ENCODE measurements around the gene CHN2.

- TF ChIP-seq, protein P1, sequence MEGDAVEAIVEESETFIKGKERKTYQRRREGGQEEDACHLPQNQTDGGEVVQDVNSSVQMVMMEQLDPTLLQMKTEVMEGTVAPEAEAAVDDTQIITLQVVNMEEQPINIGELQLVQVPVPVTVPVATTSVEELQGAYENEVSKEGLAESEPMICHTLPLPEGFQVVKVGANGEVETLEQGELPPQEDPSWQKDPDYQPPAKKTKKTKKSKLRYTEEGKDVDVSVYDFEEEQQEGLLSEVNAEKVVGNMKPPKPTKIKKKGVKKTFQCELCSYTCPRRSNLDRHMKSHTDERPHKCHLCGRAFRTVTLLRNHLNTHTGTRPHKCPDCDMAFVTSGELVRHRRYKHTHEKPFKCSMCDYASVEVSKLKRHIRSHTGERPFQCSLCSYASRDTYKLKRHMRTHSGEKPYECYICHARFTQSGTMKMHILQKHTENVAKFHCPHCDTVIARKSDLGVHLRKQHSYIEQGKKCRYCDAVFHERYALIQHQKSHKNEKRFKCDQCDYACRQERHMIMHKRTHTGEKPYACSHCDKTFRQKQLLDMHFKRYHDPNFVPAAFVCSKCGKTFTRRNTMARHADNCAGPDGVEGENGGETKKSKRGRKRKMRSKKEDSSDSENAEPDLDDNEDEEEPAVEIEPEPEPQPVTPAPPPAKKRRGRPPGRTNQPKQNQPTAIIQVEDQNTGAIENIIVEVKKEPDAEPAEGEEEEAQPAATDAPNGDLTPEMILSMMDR (IDR thresholded peaks at IDR 0.05), result no peak
- no peak for TF ChIP-seq JUN (IDR thresholded peaks at IDR 0.05)
- TF ChIP-seq BHLHE40 (IDR thresholded peaks at IDR 0.05; ENCODE audit: low read depth, low read length), result no peak
- no peak for TF ChIP-seq ZNF302 (CRISPR knock-in tag; IDR thresholded peaks at IDR 0.05)
- no peak for TF ChIP-seq POLR2AphosphoS2 (conservative IDR thresholded peaks at IDR 0.05; ENCODE audit: low read length)
- TF ChIP-seq, protein P2, sequence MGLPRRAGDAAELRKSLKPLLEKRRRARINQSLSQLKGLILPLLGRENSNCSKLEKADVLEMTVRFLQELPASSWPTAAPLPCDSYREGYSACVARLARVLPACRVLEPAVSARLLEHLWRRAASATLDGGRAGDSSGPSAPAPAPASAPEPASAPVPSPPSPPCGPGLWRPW (IDR thresholded peaks at IDR 0.05), result no peak
- no peak for TF ChIP-seq MAFK (IDR thresholded peaks at IDR 0.05; ENCODE audit: partially characterized antibody)
- TF ChIP-seq MAX (IDR thresholded peaks at IDR 0.05), result no peak
- TF ChIP-seq POLR2A (IDR thresholded peaks at IDR 0.05; ENCODE audit: low read length), result no peak
- TF ChIP-seq ZFP36 (IDR thresholded peaks at IDR 0.05; ENCODE audit: borderline replicate concordance, partially characterized antibody), result no peak
Observed at GRCh38 chr7:29230871-29231345, 36.3 kb downstream of the CHN2 start.

All from A549 (cell line).